IMR-90 (cell line): ENCODE measurements around the gene MEIS2. TPM values are rescaled to one million over a fixed set of nuclear protein-coding genes. Genes with fewer than 3 reads are reported as not detected.
A peak's percentile ranks its signal among the peaks of the same experiment; 100 is the strongest.

Experiments used
- ATAC-seq: fragments of 200-7000 bp; cut with Tn5 transposase; 2 replicates; pipeline ENCODE4 v1.9.1; 2020; ENCODE audit warnings: low read depth, mild to moderate bottlenecking, moderate library complexity
- BruUV-seq: library from RNA; stranded (reverse); fragments of 400-500 nt; replicated peaks from 2 replicates; lab custom pipeline; 2021; lab: Mats Ljungman, UMichigan
- CTCF ChIA-PET: fragments of 300-600 bp; formaldehyde crosslinking; extraction: SDS; loops from one replicate; lab custom pipeline; 2021; ENCODE audit warnings: antibody characterized with exemption; lab: Yijun Ruan, JAX
- POLR2A ChIA-PET: fragments of 300-600 bp; sonication (Branson Sonifier 250); formaldehyde crosslinking; loops from one replicate; lab custom pipeline; 2022; ENCODE audit warnings: antibody characterized with exemption; ENCODE audit not compliant: unreplicated experiment; lab: Charles Lee
- DNase-seq: peaks from one replicate; pipeline ENCODE4 v3.0.0; 2013
- H2AFZ ChIP-seq: replicated peaks from 2 replicates; pipeline ENCODE3; 2013; ENCODE audit warnings: low read length, mild to moderate bottlenecking; ENCODE audit not compliant: poor library complexity
- H2AK5ac ChIP-seq: 2 replicates; pipeline ENCODE4 v1.6.1; 2013; ENCODE audit warnings: low read depth, low read length, inconsistent platforms
- H2AK9ac ChIP-seq: replicated peaks from 2 replicates; pipeline ENCODE3; 2013; ENCODE audit warnings: mild to moderate bottlenecking, low read depth, low read length, moderate library complexity; ENCODE audit not compliant: poor library complexity
- H2BK120ac ChIP-seq: 2 replicates; pipeline ENCODE4 v1.6.1; 2013; ENCODE audit warnings: low read depth, low read length, inconsistent platforms
- H2BK15ac ChIP-seq: 3 replicates; pipeline ENCODE4 v1.6.1; 2013; ENCODE audit warnings: low read depth, low read length, inconsistent platforms
- H2BK20ac ChIP-seq: 2 replicates; pipeline ENCODE4 v1.6.1; 2013; ENCODE audit warnings: low read depth, mild to moderate bottlenecking, inconsistent platforms, low read length, moderate library complexity
- H2BK5ac ChIP-seq: 2 replicates; pipeline ENCODE4 v1.6.1; 2013; ENCODE audit warnings: mild to moderate bottlenecking, low read depth, low read length, inconsistent platforms; ENCODE audit not compliant: poor library complexity, severe bottlenecking
- H3K14ac ChIP-seq: replicated peaks from 2 replicates; pipeline ENCODE4 v1.6.1; 2013; ENCODE audit warnings: low read depth, low read length, inconsistent platforms
- H3K18ac ChIP-seq: 2 replicates; pipeline ENCODE4 v1.6.1; 2013; ENCODE audit warnings: low read depth, low read length, control low read depth
- H3K23ac ChIP-seq: 2 replicates; pipeline ENCODE4 v1.6.1; 2013; ENCODE audit warnings: low read depth, low read length, inconsistent platforms
- H3K27ac ChIP-seq: 2 replicates; pipeline ENCODE4 v1.5.1; 2013; ENCODE audit warnings: mild to moderate bottlenecking, control low read depth, low read length; ENCODE audit not compliant: insufficient read depth
- H3K27me3 ChIP-seq: 2 replicates; pipeline ENCODE4 v1.6.1; 2013; ENCODE audit warnings: low read length; ENCODE audit not compliant: control insufficient read depth, insufficient read depth
- H3K36me3 ChIP-seq: 2 replicates; pipeline ENCODE4 v1.6.1; 2013; ENCODE audit warnings: low read length, mixed read lengths; ENCODE audit not compliant: control insufficient read depth, insufficient read depth
- H3K4ac ChIP-seq: 2 replicates; pipeline ENCODE4 v1.6.1; 2013; ENCODE audit warnings: low read depth, low read length, inconsistent platforms
- H3K4me1 ChIP-seq: 2 replicates; pipeline ENCODE4 v1.6.1; 2013; ENCODE audit warnings: low read length, mixed read lengths; ENCODE audit not compliant: control insufficient read depth, insufficient read depth
- H3K4me2 ChIP-seq: 2 replicates; pipeline ENCODE4 v1.6.1; 2013; ENCODE audit warnings: low read depth, mild to moderate bottlenecking, control low read depth, low read length, moderate library complexity
- H3K4me3 ChIP-seq: 2 replicates; pipeline ENCODE4 v1.5.1; 2013; ENCODE audit warnings: low read depth, mild to moderate bottlenecking, control low read depth, low read length, moderate library complexity; ENCODE audit not compliant: insufficient read depth
- H3K56ac ChIP-seq: 2 replicates; pipeline ENCODE4 v1.6.1; 2013; ENCODE audit warnings: low read length, inconsistent platforms; ENCODE audit not compliant: insufficient read depth; ENCODE audit errors: extremely low read depth
- H3K79me1 ChIP-seq, 2 experiments: 2 replicates each; pipeline ENCODE4 v1.6.1; 2013; ENCODE audit warnings: low read length in 2 of 2, inconsistent platforms in 1 of 2, low read depth in 1 of 2
- H3K9ac ChIP-seq: 2 replicates; pipeline ENCODE4 v1.6.1; 2013; ENCODE audit warnings: low read depth, low read length, control low read depth
- H3K9me1 ChIP-seq: 2 replicates; pipeline ENCODE4 v1.6.1; 2013; ENCODE audit warnings: low read length, inconsistent platforms; ENCODE audit not compliant: insufficient read depth
- H3K9me3 ChIP-seq: 2 replicates; pipeline ENCODE4 v1.6.1; 2013; ENCODE audit warnings: low read length; ENCODE audit not compliant: control insufficient read depth, insufficient read depth
- H4K20me1 ChIP-seq: 2 replicates; pipeline ENCODE4 v1.6.1; 2013; ENCODE audit warnings: low read length, inconsistent platforms; ENCODE audit not compliant: insufficient read depth
- H4K5ac ChIP-seq: 2 replicates; pipeline ENCODE4 v1.6.1; 2013; ENCODE audit warnings: mild to moderate bottlenecking, low read depth, low read length, control low read depth
- H4K8ac ChIP-seq, 2 experiments: 2 replicates each; pipeline ENCODE4 v1.6.1; 2013; ENCODE audit warnings: low read depth in 2 of 2, low read length in 2 of 2, control low read depth in 1 of 2, inconsistent platforms in 1 of 2
- H4K91ac ChIP-seq: 2 replicates; pipeline ENCODE4 v1.6.1; 2013; ENCODE audit warnings: low read depth, low read length, inconsistent platforms; ENCODE audit not compliant: insufficient read depth
- BHLHE40 ChIP-seq: fragments of 150-350 bp; IDR thresholded peaks from 2 replicates; pipeline ENCODE4 v1.6.1; 2016; ENCODE audit warnings: mild to moderate bottlenecking, low read depth, low read length
- CEBPB ChIP-seq: IDR thresholded peaks from 2 replicates; pipeline ENCODE4 v1.6.1; 2012; ENCODE audit warnings: low read depth, low read length, improper control_type of control experiment
- CHD1 ChIP-seq: IDR thresholded peaks from 2 replicates; pipeline ENCODE4 v1.6.1; 2012; ENCODE audit warnings: low read depth, low read length, improper control_type of control experiment
- FOS ChIP-seq: fragments of 150-350 bp; IDR thresholded peaks from 2 replicates; pipeline ENCODE4 v1.6.1; 2016; ENCODE audit warnings: low read depth, low read length
- MAFK ChIP-seq: IDR thresholded peaks from 2 replicates; pipeline ENCODE4 v1.6.1; 2012; ENCODE audit warnings: low read depth, low read length, improper control_type of control experiment
- MAZ ChIP-seq: IDR thresholded peaks from 2 replicates; pipeline ENCODE4 v1.6.1; 2012; ENCODE audit warnings: low read depth, mild to moderate bottlenecking, low read length, improper control_type of control experiment, moderate library complexity, borderline replicate concordance
- MXI1 ChIP-seq: IDR thresholded peaks from 2 replicates; pipeline ENCODE4 v1.6.1; 2012; ENCODE audit warnings: low read depth, mild to moderate bottlenecking, low read length, moderate library complexity, borderline replicate concordance
- NFE2L2 ChIP-seq: fragments of 150-350 bp; IDR thresholded peaks from 2 replicates; pipeline ENCODE4 v1.6.1; 2016; ENCODE audit warnings: low read depth, mild to moderate bottlenecking, low read length
- POLR2A ChIP-seq: IDR thresholded peaks from 2 replicates; pipeline ENCODE4 v1.6.1; 2012; ENCODE audit warnings: mild to moderate bottlenecking, low read depth, low read length
- RCOR1 ChIP-seq: IDR thresholded peaks from 2 replicates; pipeline ENCODE4 v1.6.1; 2012; ENCODE audit warnings: mild to moderate bottlenecking, low read length, improper control_type of control experiment; ENCODE audit not compliant: insufficient replicate concordance
- RFX5 ChIP-seq: IDR thresholded peaks from 2 replicates; pipeline ENCODE4 v1.8.0; 2012; ENCODE audit warnings: low read depth, mild to moderate bottlenecking, low read length, moderate library complexity
- SMC3 ChIP-seq: fragments of 150-350 bp; IDR thresholded peaks from 2 replicates; pipeline ENCODE4 v1.6.1; 2016; ENCODE audit warnings: low read depth, mild to moderate bottlenecking, antibody characterized with exemption, low read length, moderate library complexity
- dilution Hi-C: fragments of 300-500 bp; cut with HindIII; formaldehyde crosslinking; loops from one replicate; pipeline ENCODE4 v1.14.3; 2018; ENCODE audit warnings: low sequenced_read_pairs; ENCODE audit not compliant: unreplicated experiment
- in situ Hi-C: fragments of 300-500 bp; cut with MboI; formaldehyde crosslinking; loops from 3 replicates; pipeline ENCODE4 v1.14.3; 2019; ENCODE audit warnings: low sequenced_read_pairs, inconsistent platforms, mixed read lengths
- intact Hi-C: fragments of 100-400 bp; cut with micrococcal nuclease; formaldehyde crosslinking; loops from 2 replicates; pipeline ENCODE4 v1.10.0; 2022
- polyA plus RNA-seq, 3 experiments: library from polyadenylated mRNA; depleted of rRNA; stranded (reverse); fragments of >200 nt; gene quantifications; 2 replicates each; pipeline ENCODE4 v1.2.3, GENCODE V29; 2012; ENCODE audit warnings: low replicate concordance in 1 of 3
- total RNA-seq: library from RNA; depleted of rRNA; stranded (reverse); fragments of >200 nt; gene quantifications from 2 replicates; pipeline ENCODE4 v1.2.3, GENCODE V29; 2012
- TF ChIP-seq, protein P1 (sequence below): fragments of 150-350 bp; IDR thresholded peaks from 2 replicates; pipeline ENCODE4 v1.6.1; 2017; ENCODE audit warnings: mild to moderate bottlenecking, antibody characterized with exemption, low read length, low read depth
- TF ChIP-seq, protein P2 (sequence below): fragments of 150-350 bp; IDR thresholded peaks from 2 replicates; pipeline ENCODE4 v1.6.1; 2016; ENCODE audit warnings: low read depth, mild to moderate bottlenecking, low read length, moderate library complexity, borderline replicate concordance
- TF ChIP-seq, protein P3 (sequence below): conservative IDR thresholded peaks from 2 replicates; pipeline ENCODE4 v1.5.1; 2012; ENCODE audit warnings: mild to moderate bottlenecking, low read depth, low read length, improper control_type of control experiment

MEIS2 gene
- total and polyA plus RNA-seq, 2 of the 4 experiments (the other 2 are of a cell fraction) = 70.1 to 71.3 TPM

DNA sequence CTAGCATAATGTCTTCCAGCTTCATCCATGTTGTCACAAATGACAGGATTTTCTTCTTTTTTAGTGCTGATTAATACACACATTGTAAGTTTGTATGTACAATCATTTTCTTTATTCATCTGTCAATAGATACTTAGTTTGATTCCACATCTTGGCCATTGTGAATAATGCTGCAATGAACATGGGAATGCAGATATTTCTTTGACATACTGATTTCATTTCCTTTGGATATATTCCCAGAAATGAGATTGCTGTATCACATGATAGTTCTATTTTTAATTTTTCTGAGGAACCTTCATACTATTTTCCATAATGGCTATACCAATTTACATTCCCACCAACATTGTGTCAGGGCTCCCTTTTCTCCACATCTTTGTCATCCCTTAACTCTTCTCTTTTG lies 117.9 kb downstream of the MEIS2 start:
- Histone ChIP-seq H2AFZ (no peak overlapping the region), H2AK9ac (no peak overlapping the region), H3K9ac (no peak overlapping the region), H3K9me3 (no peaks in the 10 kb centered on the region; the same call in 1 of the 2 replicates), H4K20me1 (no peaks in the 10 kb centered on the region), H4K91ac (no peak overlapping the region), H3K79me1 (peaks cover 0 to 5% of the 10 kb centered on the region in 2 experiments; a peak in 2 of 4 replicates), H2BK5ac (no peak overlapping the region), H2AK5ac (no peak overlapping the region), H4K8ac (no peak overlapping the region), H3K27ac (no peak overlapping the region), H3K18ac (no peak overlapping the region), H3K4me1 (no peaks in the 10 kb centered on the region), H3K56ac (no peak overlapping the region), H2BK15ac (no peak overlapping the region), H3K23ac (no peak overlapping the region), H3K27me3 (no peaks in the 10 kb centered on the region), H3K9me1 (no peaks in the 10 kb centered on the region), H2BK20ac (no peak overlapping the region), H4K5ac (no peak overlapping the region), H3K4ac (no peak overlapping the region), H3K14ac (no peak overlapping the region), H3K4me3 (no peak overlapping the region), H3K4me2 (no peak overlapping the region), H2BK120ac (no peak overlapping the region), H3K36me3 (peaks cover 3% of the 10 kb centered on the region; the same call in 1 of the 2 replicates)
- peak; percentile 31 for DNase-seq
- in situ Hi-C loops (no loop called here), dilution Hi-C loops (no loop called here), intact Hi-C loops (no loop called here)
- no TSS peak for BruUV-seq
- ChIA-PET CTCF (no interaction called here), POLR2A (no interaction called here)
- no peak for TF ChIP-seq BHLHE40
- TF ChIP-seq CHD1 = no peak
- no peak for TF ChIP-seq POLR2A
- TF ChIP-seq RFX5 = no peak
- TF ChIP-seq, protein P1, sequence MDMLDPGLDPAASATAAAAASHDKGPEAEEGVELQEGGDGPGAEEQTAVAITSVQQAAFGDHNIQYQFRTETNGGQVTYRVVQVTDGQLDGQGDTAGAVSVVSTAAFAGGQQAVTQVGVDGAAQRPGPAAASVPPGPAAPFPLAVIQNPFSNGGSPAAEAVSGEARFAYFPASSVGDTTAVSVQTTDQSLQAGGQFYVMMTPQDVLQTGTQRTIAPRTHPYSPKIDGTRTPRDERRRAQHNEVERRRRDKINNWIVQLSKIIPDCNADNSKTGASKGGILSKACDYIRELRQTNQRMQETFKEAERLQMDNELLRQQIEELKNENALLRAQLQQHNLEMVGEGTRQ = no peak
- no peak for TF ChIP-seq SMC3
- no peak for TF ChIP-seq RCOR1
- no peak for TF ChIP-seq MAZ
- no peak for TF ChIP-seq FOS
- TF ChIP-seq, protein P2, sequence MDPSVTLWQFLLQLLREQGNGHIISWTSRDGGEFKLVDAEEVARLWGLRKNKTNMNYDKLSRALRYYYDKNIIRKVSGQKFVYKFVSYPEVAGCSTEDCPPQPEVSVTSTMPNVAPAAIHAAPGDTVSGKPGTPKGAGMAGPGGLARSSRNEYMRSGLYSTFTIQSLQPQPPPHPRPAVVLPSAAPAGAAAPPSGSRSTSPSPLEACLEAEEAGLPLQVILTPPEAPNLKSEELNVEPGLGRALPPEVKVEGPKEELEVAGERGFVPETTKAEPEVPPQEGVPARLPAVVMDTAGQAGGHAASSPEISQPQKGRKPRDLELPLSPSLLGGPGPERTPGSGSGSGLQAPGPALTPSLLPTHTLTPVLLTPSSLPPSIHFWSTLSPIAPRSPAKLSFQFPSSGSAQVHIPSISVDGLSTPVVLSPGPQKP = no peak
- TF ChIP-seq NFE2L2 = no peak
- TF ChIP-seq MXI1 = no peak
- no peak for TF ChIP-seq MAFK
- TF ChIP-seq, protein P3, sequence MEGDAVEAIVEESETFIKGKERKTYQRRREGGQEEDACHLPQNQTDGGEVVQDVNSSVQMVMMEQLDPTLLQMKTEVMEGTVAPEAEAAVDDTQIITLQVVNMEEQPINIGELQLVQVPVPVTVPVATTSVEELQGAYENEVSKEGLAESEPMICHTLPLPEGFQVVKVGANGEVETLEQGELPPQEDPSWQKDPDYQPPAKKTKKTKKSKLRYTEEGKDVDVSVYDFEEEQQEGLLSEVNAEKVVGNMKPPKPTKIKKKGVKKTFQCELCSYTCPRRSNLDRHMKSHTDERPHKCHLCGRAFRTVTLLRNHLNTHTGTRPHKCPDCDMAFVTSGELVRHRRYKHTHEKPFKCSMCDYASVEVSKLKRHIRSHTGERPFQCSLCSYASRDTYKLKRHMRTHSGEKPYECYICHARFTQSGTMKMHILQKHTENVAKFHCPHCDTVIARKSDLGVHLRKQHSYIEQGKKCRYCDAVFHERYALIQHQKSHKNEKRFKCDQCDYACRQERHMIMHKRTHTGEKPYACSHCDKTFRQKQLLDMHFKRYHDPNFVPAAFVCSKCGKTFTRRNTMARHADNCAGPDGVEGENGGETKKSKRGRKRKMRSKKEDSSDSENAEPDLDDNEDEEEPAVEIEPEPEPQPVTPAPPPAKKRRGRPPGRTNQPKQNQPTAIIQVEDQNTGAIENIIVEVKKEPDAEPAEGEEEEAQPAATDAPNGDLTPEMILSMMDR = no peak
- TF ChIP-seq CEBPB = no peak
- no peak for ATAC-seq
